ENCODE measurements around the gene KLF15. TPM values are rescaled to one million over a fixed set of nuclear protein-coding genes. Genes with fewer than 3 reads are reported as not detected.

Gene KLF15
- total RNA-seq, 1 donor from 2014 or later = 0.67 TPM

- no peak for TF ChIP-seq CTCF (IDR thresholded peaks at IDR 0.05; ENCODE audit: insufficient read depth, low read length, poor library complexity, severe bottlenecking)
- Histone ChIP-seq H3K36me3 (ENCODE audit: control insufficient read depth, insufficient read depth, low read length) (no peaks in the 10 kb centered on the region), H3K27me3 (ENCODE audit: control insufficient read depth, insufficient read depth, low read length) (no peaks in the 10 kb centered on the region), H3K4me3 (ENCODE audit: low read depth, low read length) (no peak overlapping the region)
- no peak for DNase-seq (ENCODE audit: low read depth)
Measured at GRCh38 chr3:126345641-126346460, 11.4 kb downstream of the KLF15 start.

GRCh38 chr3:126345231-126345630, 12.0 kb downstream of the KLF15 start:
- Histone ChIP-seq H3K4me3 (ENCODE audit: low read depth, low read length) (no peak overlapping the region), H3K36me3 (ENCODE audit: control insufficient read depth, insufficient read depth, low read length) (no peaks in the 10 kb centered on the region), H3K27me3 (ENCODE audit: control insufficient read depth, insufficient read depth, low read length) (no peaks in the 10 kb centered on the region)
- TF ChIP-seq CTCF (IDR thresholded peaks at IDR 0.05; ENCODE audit: insufficient read depth, low read length, poor library complexity, severe bottlenecking) = no peak
- DNase-seq (ENCODE audit: low read depth) = no peak

- TF ChIP-seq CTCF (IDR thresholded peaks at IDR 0.05; ENCODE audit: insufficient read depth, low read length, poor library complexity, severe bottlenecking) = no peak
- no peak overlapping the region for H3K4me3 ChIP-seq (ENCODE audit: low read depth, low read length)
- no peaks in the 10 kb centered on the region for H3K36me3 ChIP-seq (ENCODE audit: control insufficient read depth, insufficient read depth, low read length)
- no peak for DNase-seq (ENCODE audit: low read depth)
- H3K27me3 ChIP-seq (ENCODE audit: control insufficient read depth, insufficient read depth, low read length) = no peaks in the 10 kb centered on the region
Measured at GRCh38 chr3:126344380-126345041, 12.7 kb downstream of the KLF15 start.

GRCh38 chr3:126343649-126344035, 13.6 kb downstream of the KLF15 start:
- Histone ChIP-seq H3K27me3 (ENCODE audit: control insufficient read depth, insufficient read depth, low read length) (no peaks in the 10 kb centered on the region), H3K36me3 (ENCODE audit: control insufficient read depth, insufficient read depth, low read length) (no peaks in the 10 kb centered on the region), H3K4me3 (ENCODE audit: low read depth, low read length) (no peak overlapping the region)
- no peak for DNase-seq (ENCODE audit: low read depth)
- TF ChIP-seq CTCF (IDR thresholded peaks at IDR 0.05; ENCODE audit: insufficient read depth, low read length, poor library complexity, severe bottlenecking) = no peak

- H3K36me3 ChIP-seq (ENCODE audit: control insufficient read depth, insufficient read depth, low read length) = no peaks in the 10 kb centered on the region
- no peaks in the 10 kb centered on the region for H3K27me3 ChIP-seq (ENCODE audit: control insufficient read depth, insufficient read depth, low read length)
- TF ChIP-seq CTCF (IDR thresholded peaks at IDR 0.05; ENCODE audit: insufficient read depth, low read length, poor library complexity, severe bottlenecking) = no peak
- no peak for DNase-seq (ENCODE audit: low read depth)
- H3K4me3 ChIP-seq (ENCODE audit: low read depth, low read length) = no peak overlapping the region
Measured at GRCh38 chr3:126342991-126343648, 14.1 kb downstream of the KLF15 start.

Measured in kidney epithelial cell (primary cell).